ENCODE measurements around the gene EMP2. TPM values are rescaled to one million over a fixed set of nuclear protein-coding genes. Genes with fewer than 3 reads are reported as not detected.

The EMP2 gene
- total RNA-seq, 3 donors from 2014 or later = 46.9 to 69.2 (median 66.0) TPM

DNA sequence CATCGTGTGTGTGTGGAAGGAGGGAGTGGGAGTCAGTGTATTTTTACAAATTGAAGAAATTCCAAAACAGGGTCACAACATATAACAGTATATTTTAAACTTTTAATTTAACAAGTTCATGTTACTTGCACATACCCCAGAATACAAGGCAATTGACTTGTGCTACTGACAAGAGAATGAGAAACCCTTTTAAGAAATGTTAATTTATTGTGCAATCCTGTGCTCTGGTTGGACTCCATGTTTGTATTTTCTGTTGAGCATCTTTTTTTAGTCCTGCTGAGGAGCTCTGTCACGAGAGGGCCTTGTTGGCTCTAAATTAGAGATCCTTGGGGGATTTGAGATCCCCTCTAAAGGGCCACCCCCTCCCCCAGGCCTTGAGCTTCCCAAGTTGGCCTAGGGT, 1.1 kb upstream of the EMP2 start:
- no peaks in the 10 kb centered on the region for H3K27me3 ChIP-seq
- peaks cover 16% of the 10 kb centered on the region in 2 donors for H3K4me1 ChIP-seq
- TF ChIP-seq, protein P1, sequence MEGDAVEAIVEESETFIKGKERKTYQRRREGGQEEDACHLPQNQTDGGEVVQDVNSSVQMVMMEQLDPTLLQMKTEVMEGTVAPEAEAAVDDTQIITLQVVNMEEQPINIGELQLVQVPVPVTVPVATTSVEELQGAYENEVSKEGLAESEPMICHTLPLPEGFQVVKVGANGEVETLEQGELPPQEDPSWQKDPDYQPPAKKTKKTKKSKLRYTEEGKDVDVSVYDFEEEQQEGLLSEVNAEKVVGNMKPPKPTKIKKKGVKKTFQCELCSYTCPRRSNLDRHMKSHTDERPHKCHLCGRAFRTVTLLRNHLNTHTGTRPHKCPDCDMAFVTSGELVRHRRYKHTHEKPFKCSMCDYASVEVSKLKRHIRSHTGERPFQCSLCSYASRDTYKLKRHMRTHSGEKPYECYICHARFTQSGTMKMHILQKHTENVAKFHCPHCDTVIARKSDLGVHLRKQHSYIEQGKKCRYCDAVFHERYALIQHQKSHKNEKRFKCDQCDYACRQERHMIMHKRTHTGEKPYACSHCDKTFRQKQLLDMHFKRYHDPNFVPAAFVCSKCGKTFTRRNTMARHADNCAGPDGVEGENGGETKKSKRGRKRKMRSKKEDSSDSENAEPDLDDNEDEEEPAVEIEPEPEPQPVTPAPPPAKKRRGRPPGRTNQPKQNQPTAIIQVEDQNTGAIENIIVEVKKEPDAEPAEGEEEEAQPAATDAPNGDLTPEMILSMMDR (IDR thresholded peaks at IDR 0.05) = no peak
- no peak for TF ChIP-seq POLR2AphosphoS5 (IDR thresholded peaks at IDR 0.05)
- no peak for TF ChIP-seq POLR2A (IDR thresholded peaks at IDR 0.05)
- peak overlapping the region; percentile 89 to 99 for H3K27ac ChIP-seq
- no peak for DNase-seq (ENCODE audit: low spot score in 2 of 2)
- no peaks in the 10 kb centered on the region for H3K9me3 ChIP-seq
- no peaks in the 10 kb centered on the region for H3K36me3 ChIP-seq
- intact Hi-C loops (cut with DNase I; ENCODE audit: low total_unique reads) = no loop called here
- no peak overlapping the region for H3K4me3 ChIP-seq

- intact Hi-C loops (cut with DNase I; ENCODE audit: low total_unique reads) = no loop called here
- Histone ChIP-seq H3K4me1 (peaks cover 16 to 17% of the 10 kb centered on the region in 2 donors), H3K4me3 (peak overlapping the region; percentile 76 to 100 (median 79)), H3K27me3 (no peaks in the 10 kb centered on the region), H3K36me3 (no peaks in the 10 kb centered on the region), H3K9me3 (no peaks in the 10 kb centered on the region), H3K27ac (peak overlapping the region; percentile 89 to 99)
- DNase-seq (ENCODE audit: low spot score in 2 of 2) = no peak
- TF ChIP-seq POLR2AphosphoS5 (IDR thresholded peaks at IDR 0.05) (no peak), POLR2A (IDR thresholded peaks at IDR 0.05) (no peak)
- TF ChIP-seq, protein P1 (IDR thresholded peaks at IDR 0.05) = no peak
Observed at GRCh38 chr16:10580883-10581247, 467 bp upstream of the EMP2 start.

DNA sequence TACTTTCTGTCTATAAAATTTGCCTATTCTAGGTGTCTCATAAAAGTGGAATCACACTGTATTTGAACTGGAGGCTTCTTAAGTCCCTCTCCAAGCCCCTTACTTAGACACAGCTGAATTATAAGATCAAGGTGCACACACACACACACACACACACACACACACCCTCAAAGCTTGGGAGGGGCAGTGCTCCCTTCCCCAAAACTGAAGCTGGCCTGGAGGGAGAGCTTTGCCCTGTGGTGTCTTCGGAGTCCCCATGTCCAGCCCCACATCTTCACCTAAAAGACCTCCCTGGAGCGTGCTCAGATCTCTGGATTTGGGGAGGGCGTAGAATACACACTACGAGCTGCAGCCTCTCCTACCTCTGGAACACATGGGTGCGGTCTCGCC, 828 bp downstream of the EMP2 start:
- Histone ChIP-seq H3K27ac (peak overlapping the region; percentile 89 to 99), H3K9me3 (no peaks in the 10 kb centered on the region), H3K27me3 (no peaks in the 10 kb centered on the region), H3K36me3 (no peaks in the 10 kb centered on the region), H3K4me3 (peak overlapping the region; percentile 76 to 100 (median 79)), H3K4me1 (peaks cover 16 to 17% of the 10 kb centered on the region in 2 donors)
- intact Hi-C loops (cut with DNase I; ENCODE audit: low total_unique reads) = no loop called here
- no peak for DNase-seq (ENCODE audit: low spot score in 2 of 2)
- TF ChIP-seq, protein P1 (IDR thresholded peaks at IDR 0.05) = no peak
- TF ChIP-seq POLR2A (IDR thresholded peaks at IDR 0.05) (no peak), POLR2AphosphoS5 (IDR thresholded peaks at IDR 0.05) (no peak)

GRCh38 chr16:10578474-10579316, 1.7 kb downstream of the EMP2 start:
- H3K4me3 ChIP-seq = peak overlapping the region; percentile 76 to 100 (median 79)
- DNase-seq (ENCODE audit: low spot score in 2 of 2) = peak; percentile 62 to 63
- intact Hi-C loops (cut with DNase I; ENCODE audit: low total_unique reads) = no loop called here
- peak overlapping the region; percentile 89 to 99 for H3K27ac ChIP-seq
- no peaks in the 10 kb centered on the region for H3K27me3 ChIP-seq
- H3K4me1 ChIP-seq = peaks cover 16 to 17% of the 10 kb centered on the region in 2 donors
- H3K36me3 ChIP-seq = no peaks in the 10 kb centered on the region
- TF ChIP-seq POLR2A (IDR thresholded peaks at IDR 0.05) = no peak
- TF ChIP-seq POLR2AphosphoS5 (IDR thresholded peaks at IDR 0.05) = peak in 1 of 3 donors; percentile 22
- TF ChIP-seq, protein P1 (IDR thresholded peaks at IDR 0.05) = no peak
- H3K9me3 ChIP-seq = no peaks in the 10 kb centered on the region
